Renal cortex interstitium (tissue), 11 donors: Measurements from ENCODE around the gene TSSK6. TPM values are rescaled to one million over a fixed set of nuclear protein-coding genes. Genes with fewer than 3 reads are reported as not detected.
A peak's percentile ranks its signal among the peaks of the same experiment; 100 is the strongest.

Experiments
- DNase-seq, 11 donors: peaks; one replicate each; pipeline ENCODE4 v3.0.0-alpha.2; 2013; ENCODE audit warnings: low read depth in 9 of 11, low spot score in 4 of 11; ENCODE audit errors: extremely low read depth in 1 of 11
- polyA plus RNA-seq, 3 donors: library from polyadenylated mRNA; unstranded; fragments of 120-200 nt; gene quantifications; one replicate each; pipeline ENCODE4 v1.2.1, GENCODE V29; 2013; ENCODE audit not compliant: insufficient read length in 3 of 3

TSSK6 gene
- polyA plus RNA-seq, 3 donors = 0.59 to 1.4 (median 1.3) TPM

GRCh38 chr19:19520989-19521388, 5.6 kb upstream of the TSSK6 start:
- DNase-seq = no peak

DNA sequence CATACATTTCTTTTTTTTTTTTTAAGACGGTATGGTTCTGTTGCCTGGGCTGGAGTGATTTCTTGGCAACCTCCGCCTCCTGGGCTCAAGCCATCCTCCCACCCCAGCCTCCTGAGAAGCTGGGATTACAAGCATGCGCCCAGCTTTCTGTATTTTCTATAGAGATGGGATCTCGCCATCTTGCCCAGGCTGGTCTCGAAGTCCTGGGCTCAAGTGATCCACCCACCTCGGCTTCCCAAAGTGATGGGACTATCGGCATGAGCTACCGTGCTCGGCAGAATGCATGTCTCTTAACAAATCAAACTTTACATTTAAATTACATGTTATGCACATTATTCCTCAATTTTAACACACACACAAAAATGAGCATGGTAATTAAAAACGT, 1.9 kb upstream of the TSSK6 start:
- DNase-seq = no peak

- peak; percentile 81 to 98 (median 94) for DNase-seq
These were observed 533 bp upstream of the TSSK6 start, which contains the start of gene NDUFA13 for GRCh38 chr19:19515642-19516519. NDUFA13 (plus strand) TSS chr19:19516225; CDS start chr19:19516239, 14 bp downstream.

DNA sequence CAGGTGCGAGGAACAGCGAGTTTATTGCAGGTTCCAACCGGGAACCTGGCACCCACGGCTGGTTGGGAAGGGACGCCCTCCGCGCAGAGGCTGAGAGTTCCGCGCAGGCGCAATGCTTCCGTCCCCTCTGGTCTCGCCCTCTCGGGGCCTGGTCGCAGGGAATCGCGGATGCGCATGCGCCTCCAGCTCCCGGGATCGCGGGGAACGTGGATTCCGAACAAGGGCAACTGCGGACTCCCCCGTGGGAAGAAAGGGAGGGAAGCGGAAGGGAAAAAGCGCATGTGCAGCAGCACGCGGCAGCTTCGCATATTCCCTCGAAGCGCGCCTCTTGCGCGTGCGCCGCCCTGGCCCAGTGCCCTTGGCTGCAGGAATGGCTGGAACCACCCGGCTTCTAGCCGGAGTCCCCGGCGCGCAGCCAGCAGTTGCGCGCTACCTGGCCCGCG, 1.1 kb downstream of the TSSK6 start:
- peak in 8 of 11 donors; percentile 58 to 74 (median 64) for DNase-seq

DNA sequence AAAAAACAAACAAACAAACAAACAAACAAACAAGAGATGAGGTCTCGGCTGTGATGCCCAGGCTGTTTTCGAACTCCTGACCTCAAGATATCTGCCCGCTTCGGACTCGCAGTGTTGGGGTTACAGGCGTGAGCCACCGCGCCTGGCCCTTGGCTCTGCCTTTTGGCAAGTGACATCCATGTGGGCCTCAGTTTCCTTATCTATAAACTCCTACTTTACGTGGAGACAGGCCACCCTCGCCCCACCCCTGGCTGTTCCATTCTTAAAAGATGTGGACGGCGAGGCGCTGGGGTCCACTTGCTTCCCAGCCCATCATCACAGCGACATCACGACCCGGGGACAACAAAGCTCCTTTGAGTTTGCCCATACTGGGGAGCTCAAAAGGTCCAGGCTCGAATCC, 1.7 kb downstream of the TSSK6 start:
- no peak for DNase-seq

- DNase-seq = no peak
These were observed 4.9 kb downstream of the TSSK6 start for GRCh38 chr19:19510432-19510831.

DNA sequence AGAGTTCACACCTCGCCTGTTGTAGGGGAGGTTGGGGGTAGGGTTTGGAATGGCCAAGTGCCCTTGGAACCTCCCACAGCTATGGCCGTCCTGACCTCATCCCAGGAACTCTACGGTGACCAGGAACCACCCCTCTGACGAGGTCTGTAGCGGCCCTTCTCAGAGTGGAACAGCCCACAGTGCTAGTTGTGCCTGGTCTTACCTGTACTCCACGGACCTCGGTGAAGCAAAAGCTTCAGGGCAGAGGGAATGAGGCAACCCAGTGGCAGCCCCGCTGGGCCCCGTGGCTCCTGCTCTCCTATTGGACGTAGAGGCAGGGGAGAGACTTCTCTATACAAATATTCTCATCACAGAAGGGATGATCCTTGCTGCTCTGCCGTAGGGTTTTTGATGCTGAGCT, 7.1 kb downstream of the TSSK6 start:
- DNase-seq = no peak

DNA sequence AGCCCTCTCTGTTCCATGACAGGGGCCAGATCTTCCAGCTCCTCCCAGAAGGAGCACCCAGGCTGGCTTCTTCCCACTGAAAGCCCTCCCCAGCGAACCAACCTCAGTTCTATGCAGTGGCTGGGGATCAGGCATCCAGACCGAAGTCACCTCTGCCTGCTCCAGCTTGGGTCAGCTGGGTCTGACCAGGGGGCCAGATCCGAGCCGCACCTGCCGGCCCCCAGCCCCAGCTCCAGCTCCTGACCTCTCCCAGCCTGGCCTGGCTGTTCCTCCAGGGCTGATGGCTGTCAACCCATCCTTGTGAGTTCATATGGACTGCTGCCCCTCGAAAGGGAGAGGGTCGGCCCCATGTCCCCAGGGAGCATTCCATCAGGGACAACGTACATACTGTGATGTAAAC, 8.0 kb downstream of the TSSK6 start:
- DNase-seq = no peak

- no peak for DNase-seq
These were observed 8.8 kb downstream of the TSSK6 start for GRCh38 chr19:19506592-19506991.

DNA sequence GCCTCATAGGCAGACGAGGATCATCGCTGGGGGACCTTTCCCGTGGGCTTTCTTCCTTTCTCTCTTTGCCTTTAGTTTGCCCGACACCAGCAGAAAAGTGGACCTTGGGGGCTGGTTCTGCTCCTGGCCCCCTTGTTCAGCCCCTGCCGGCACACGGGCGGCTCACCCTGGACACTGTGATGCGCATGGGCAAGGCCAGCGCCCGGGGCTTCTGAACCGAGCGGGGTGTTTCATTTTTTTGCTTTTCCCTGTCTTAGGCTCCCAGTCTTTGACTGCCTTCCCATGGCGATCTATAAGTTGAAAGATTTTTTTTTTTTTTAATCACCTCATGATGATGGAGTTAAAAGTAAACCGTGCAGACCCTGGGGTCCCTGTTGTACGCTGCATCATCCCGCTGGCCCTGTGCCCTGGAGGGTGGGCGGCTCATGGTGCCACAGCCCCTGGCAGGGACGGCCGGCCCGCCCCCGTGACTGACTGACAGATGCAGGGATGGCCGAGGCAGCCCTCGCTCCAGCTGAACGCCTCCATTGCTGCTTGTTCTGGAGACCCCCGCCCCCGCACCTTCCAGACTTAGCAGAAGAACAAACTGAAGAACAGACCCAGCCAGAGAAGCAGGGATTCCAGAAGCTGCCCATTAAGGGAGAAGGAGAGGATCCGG, 9.6 kb downstream of the TSSK6 start:
- no peak for DNase-seq

DNA sequence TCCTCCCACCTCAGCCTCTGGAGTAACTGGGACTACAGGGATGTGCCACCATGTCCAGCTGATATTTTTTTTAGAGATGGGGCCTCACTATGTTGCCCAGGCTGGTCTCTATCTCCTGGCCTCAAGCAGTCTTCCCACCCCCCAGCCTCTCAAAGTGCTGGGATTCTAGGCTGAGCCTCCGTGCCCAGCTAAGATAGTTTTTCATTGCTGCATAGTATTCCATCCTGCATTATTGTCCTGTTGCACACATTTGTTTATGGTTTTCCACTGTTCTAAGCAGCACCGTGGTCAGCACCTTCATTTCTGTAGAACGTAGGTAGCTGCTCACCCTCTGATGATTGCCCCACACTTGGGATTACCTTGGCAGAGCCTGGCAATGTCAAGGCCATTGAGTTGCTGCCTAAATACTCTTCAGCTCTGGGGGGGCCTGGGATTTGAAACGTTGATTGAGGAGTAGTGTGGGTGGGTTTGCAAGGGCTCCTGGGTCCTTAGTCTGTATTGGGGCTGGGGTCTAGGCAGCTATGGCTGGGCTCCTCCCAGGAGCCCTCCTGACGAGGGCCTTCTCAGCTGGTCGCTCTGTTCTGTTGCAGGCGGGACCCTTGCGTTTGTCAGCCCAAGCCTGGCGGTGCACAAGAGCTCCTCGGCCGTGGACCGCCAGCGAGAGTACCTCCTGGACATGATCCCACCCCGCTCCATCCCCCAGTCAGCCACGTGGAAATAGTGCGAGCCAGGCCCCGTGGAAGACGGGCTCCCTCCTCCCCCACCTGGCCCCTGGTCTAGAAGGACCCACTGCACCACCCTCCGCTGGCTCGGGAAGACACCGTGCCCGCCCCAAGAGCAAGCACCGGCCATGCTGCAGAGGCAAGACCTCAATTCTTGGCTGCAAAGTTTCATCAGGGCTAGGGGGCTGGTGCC, 10.3 kb downstream of the TSSK6 start:
- DNase-seq = no peak

DNA sequence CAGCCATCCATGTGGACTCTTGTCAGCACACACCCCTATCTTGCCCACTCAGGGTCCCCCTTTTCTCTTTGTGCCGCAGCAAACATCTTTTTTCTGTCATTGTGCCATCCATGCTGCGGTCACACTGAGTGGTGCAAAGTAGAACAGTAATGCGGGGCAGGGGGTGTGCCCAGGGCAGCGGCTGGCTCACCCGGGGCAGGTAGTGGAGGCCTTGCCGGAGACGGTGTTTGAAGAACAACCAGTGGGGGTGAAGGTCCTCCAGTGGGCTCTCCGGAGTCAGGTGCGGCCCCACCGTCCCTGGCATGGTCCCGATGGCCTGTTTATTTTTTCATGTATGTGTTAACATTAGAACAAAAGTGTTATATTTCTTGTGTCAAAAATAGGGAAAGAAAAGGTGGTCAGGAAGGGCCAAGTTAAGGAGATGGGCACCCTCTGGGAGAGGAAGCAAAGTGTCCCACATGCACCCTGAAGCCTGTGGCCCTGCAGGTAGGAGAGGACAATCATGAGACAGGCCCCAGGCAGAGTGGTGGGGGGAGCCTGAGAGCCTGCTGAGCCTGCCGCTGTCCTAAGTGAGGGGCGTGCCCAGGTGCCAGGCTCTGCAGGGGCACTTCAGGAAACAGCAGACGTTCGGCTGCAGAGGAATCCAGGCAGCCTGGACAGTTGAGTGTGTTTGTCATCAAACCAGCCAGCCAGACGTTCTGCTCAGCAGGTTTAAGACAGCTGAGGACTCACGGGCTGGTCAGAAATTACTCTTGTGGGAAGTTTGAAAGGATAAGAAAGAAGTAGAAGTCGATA, 12.3 kb downstream of the TSSK6 start:
- no peak for DNase-seq

GRCh38 chr19:19502281-19502680, 13.1 kb downstream of the TSSK6 start:
- no peak for DNase-seq

DNA sequence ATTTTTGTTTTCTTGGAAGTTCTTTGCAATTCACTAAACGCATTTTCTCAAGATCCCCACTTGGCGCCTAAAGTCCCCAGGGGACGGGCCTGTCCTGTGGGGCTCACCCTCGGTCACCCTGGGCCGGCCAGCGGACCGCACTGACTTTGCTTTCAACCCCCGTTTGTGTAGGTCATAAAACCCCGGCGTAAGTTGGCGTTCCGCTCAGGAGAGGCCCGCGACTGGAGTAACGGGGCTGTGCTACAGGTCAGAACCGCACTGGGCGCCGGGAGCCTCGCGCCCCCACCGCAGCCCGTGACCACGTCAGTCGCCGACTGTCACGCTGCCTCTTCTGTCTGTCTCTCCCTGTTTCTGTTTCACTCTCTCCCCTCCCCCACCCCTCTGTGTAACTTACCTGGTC, 13.6 kb downstream of the TSSK6 start:
- DNase-seq = no peak

- no peak for DNase-seq
These were observed 14.2 kb downstream of the TSSK6 start for GRCh38 chr19:19500975-19501644.

GRCh38 chr19:19499272-19499995, 15.9 kb downstream of the TSSK6 start:
- no peak for DNase-seq

- no peak for DNase-seq
These were observed 16.9 kb downstream of the TSSK6 start for GRCh38 chr19:19498255-19498991.
